ENCODE results near the gene CCDC15. TPM values are rescaled to one million over a fixed set of nuclear protein-coding genes. Genes with fewer than 3 reads are reported as not detected.

The CCDC15 gene
- total RNA-seq, 1 donor from 2014 or later = 2.9 TPM

GRCh38 chr11:125070699-125071254 is 116.8 kb downstream of the CCDC15 start:
- Histone ChIP-seq H3K4me1 (peaks cover 23% of the 10 kb centered on the region), H3K4me3 (no peak overlapping the region), H3K9me3 (no peaks in the 10 kb centered on the region), H3K27ac (peak overlapping the region; percentile 30), H3K36me3 (no peaks in the 10 kb centered on the region), H3K27me3 (no peaks in the 10 kb centered on the region)
- DNase-seq (ENCODE audit: extremely low spot score in 2 of 2) = peak; percentile 90 to 95
- no peak for TF ChIP-seq CTCF (IDR thresholded peaks at IDR 0.05)
- peak; percentile 58 to 79 for TF ChIP-seq POLR2AphosphoS5 (IDR thresholded peaks at IDR 0.05; ENCODE audit: insufficient read depth in 1 of 2, low read depth in 1 of 2)
- no peak for TF ChIP-seq POLR2A (IDR thresholded peaks at IDR 0.05)
- intact Hi-C loops (cut with DNase I) = no loop called here

- peak overlapping the region; percentile 30 for H3K27ac ChIP-seq
- intact Hi-C loops (cut with DNase I) = no loop called here
- DNase-seq (ENCODE audit: extremely low spot score in 2 of 2) = no peak
These were observed 117.4 kb downstream of the CCDC15 start for GRCh38 chr11:125071435-125071834.

GRCh38 chr11:125071846-125072217 is 117.8 kb downstream of the CCDC15 start:
- Histone ChIP-seq H3K4me1 (peaks cover 23% of the 10 kb centered on the region), H3K4me3 (no peak overlapping the region), H3K9me3 (no peaks in the 10 kb centered on the region), H3K27ac (no peak overlapping the region), H3K36me3 (no peaks in the 10 kb centered on the region), H3K27me3 (no peaks in the 10 kb centered on the region)
- no peak for TF ChIP-seq CTCF (IDR thresholded peaks at IDR 0.05)
- TF ChIP-seq POLR2A (IDR thresholded peaks at IDR 0.05) = no peak
- DNase-seq (ENCODE audit: extremely low spot score in 2 of 2) = no peak
- intact Hi-C loops (cut with DNase I) = no loop called here

More at GRCh38 chr11:125071435-125071834, 117.4 kb downstream of the CCDC15 start:
- Histone ChIP-seq H3K9me3 (no peaks in the 10 kb centered on the region), H3K36me3 (no peaks in the 10 kb centered on the region), H3K4me3 (no peak overlapping the region), H3K4me1 (peaks cover 23% of the 10 kb centered on the region), H3K27me3 (no peaks in the 10 kb centered on the region)
- TF ChIP-seq POLR2AphosphoS5 (IDR thresholded peaks at IDR 0.05; ENCODE audit: insufficient read depth in 1 of 2, low read depth in 1 of 2) = no peak
- no peak for TF ChIP-seq POLR2A (IDR thresholded peaks at IDR 0.05)
- TF ChIP-seq CTCF (IDR thresholded peaks at IDR 0.05) = no peak

GRCh38 chr11:125072218-125072960 is 118.4 kb downstream of the CCDC15 start:
- no peaks in the 10 kb centered on the region for H3K27me3 ChIP-seq
- intact Hi-C loops (cut with DNase I) = no loop called here
- no peak overlapping the region for H3K27ac ChIP-seq
- peak in 1 of 2 donors; percentile 85 for DNase-seq (ENCODE audit: extremely low spot score in 2 of 2)
- no peaks in the 10 kb centered on the region for H3K9me3 ChIP-seq
- no peak overlapping the region for H3K4me3 ChIP-seq
- TF ChIP-seq POLR2A (IDR thresholded peaks at IDR 0.05) (no peak), POLR2AphosphoS5 (IDR thresholded peaks at IDR 0.05; ENCODE audit: insufficient read depth in 1 of 2, low read depth in 1 of 2) (no peak), CTCF (IDR thresholded peaks at IDR 0.05) (no peak)
- no peaks in the 10 kb centered on the region for H3K36me3 ChIP-seq
- H3K4me1 ChIP-seq = peaks cover 23% of the 10 kb centered on the region

- DNase-seq (ENCODE audit: extremely low spot score in 2 of 2) = no peak
- no peaks in the 10 kb centered on the region for H3K27me3 ChIP-seq
- no peaks in the 10 kb centered on the region for H3K9me3 ChIP-seq
- intact Hi-C loops (cut with DNase I) = no loop called here
- no peaks in the 10 kb centered on the region for H3K36me3 ChIP-seq
- no peak overlapping the region for H3K4me3 ChIP-seq
- H3K4me1 ChIP-seq = peaks cover 23% of the 10 kb centered on the region
- H3K27ac ChIP-seq = no peak overlapping the region
- TF ChIP-seq CTCF (IDR thresholded peaks at IDR 0.05) (no peak), POLR2A (IDR thresholded peaks at IDR 0.05) (no peak), POLR2AphosphoS5 (IDR thresholded peaks at IDR 0.05; ENCODE audit: insufficient read depth in 1 of 2, low read depth in 1 of 2) (no peak)
These were observed 119.1 kb downstream of the CCDC15 start for GRCh38 chr11:125072961-125073590.

All from vagina (tissue), 2 donors.